ENCODE results near the gene DLG2.

The DLG2 gene

DNA sequence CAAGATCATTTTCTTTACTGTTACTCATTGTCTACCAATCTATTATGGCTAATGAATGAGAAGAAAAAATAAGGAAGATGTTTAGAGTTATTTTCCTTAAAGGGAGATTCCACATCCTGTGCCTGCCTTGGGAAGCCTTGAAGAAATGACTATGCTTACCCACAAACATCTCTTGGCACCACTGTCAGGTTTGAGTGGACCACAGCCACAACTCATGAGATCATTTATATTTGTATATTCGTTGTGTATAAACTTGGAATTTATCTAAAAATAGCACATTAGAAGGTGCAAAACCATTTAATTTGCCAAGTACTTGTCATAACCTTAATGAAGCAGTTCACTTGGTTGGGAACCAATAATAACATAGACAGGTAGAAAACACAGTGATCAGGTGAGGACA is 740.8 kb downstream of the DLG2 start:
- POLR2A ChIA-PET = no interaction called here
- DNase-seq (ENCODE audit: low read depth, low spot score) = no peak
- CTCF ChIA-PET = no interaction called here
- H3K4me3 ChIP-seq (ENCODE audit: low read depth, low read length) = no peak overlapping the region
- no peak for TF ChIP-seq CTCF (IDR thresholded peaks at IDR 0.05; ENCODE audit: insufficient read depth, low read length, missing control alignments)

DNA sequence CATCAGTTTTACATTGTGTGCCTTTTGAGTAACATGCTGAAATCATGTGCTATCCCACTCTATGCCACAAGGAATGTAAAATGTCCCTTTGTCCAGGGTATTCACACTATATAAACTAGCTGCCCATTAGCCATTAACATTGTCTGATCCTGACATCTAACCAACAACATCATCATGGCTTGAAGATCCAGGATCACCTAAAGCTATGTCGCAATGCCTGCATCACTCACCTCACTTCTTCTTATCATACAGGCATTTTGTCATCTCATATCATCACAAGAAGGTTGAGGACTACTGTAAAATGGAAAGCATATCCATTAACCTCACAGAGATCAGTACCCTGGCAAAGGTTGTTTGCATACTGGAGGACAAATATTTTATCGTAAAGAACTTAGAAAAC is 742.3 kb downstream of the DLG2 start:
- CTCF ChIA-PET = no interaction called here
- TF ChIP-seq CTCF (IDR thresholded peaks at IDR 0.05; ENCODE audit: insufficient read depth, low read length, missing control alignments) = no peak
- POLR2A ChIA-PET = no interaction called here

DNA sequence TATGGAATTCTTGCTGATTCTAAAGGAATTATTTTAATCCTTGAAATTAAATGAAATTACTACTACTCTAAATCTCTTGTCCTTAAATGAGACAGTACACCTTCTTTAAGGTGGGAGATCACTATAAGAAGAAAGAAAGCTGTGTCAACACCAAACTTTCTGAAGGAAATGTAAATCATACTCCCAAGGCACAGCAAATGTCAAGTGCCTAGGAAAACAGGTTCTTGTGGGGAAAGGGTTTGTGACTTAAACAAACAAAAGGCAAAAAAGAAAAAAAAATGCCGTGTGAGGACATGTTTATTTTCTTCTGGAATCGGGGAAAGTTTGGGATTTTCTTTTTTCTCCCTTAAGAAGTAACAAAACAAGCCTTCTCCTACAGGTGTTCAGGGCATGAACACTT is 745.1 kb downstream of the DLG2 start:
- ChIA-PET CTCF (no interaction called here), POLR2A (no interaction called here)
- H3K4me3 ChIP-seq (ENCODE audit: low read depth, low read length) = no peak overlapping the region
- no peak for DNase-seq (ENCODE audit: low read depth, low spot score)
- TF ChIP-seq CTCF (IDR thresholded peaks at IDR 0.05; ENCODE audit: insufficient read depth, low read length, missing control alignments) = no peak

More for the DNA sequence above, 742.3 kb downstream of the DLG2 start:
- no peak for DNase-seq (ENCODE audit: low read depth, low spot score)
- H3K4me3 ChIP-seq (ENCODE audit: low read depth, low read length) = no peak overlapping the region

DNA sequence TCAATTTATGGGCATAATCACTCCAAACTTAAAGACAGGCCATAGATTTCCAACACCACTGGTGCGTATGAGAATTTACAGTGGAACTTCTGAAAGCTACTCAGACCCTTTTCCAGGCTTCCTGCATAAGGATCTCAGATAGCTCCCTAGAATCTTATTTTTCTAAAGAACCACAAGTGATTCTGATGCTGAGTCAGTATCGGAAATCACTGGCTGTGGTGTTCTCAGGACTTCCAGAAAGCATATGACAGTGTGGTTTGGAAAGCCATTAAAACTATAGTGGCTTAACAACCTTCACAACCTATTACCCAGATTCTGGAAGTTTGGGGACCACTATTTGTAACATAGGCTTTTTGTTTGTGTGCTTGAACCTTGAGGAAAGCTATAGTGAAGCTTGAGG is 756.0 kb downstream of the DLG2 start:
- no peak overlapping the region for H3K4me3 ChIP-seq (ENCODE audit: low read depth, low read length)
- ChIA-PET CTCF (interaction anchor here (1.7 kb wide), 1 partner anchor 10 kb away, joined by 4 read pairs; no protein-coding TSS in a partner anchor), POLR2A (no interaction called here)
- no peak for TF ChIP-seq CTCF (IDR thresholded peaks at IDR 0.05; ENCODE audit: insufficient read depth, low read length, missing control alignments)
- no peak for DNase-seq (ENCODE audit: low read depth, low spot score)

GRCh38 chr11:84870486-84870885 is 756.7 kb downstream of the DLG2 start:
- DNase-seq (ENCODE audit: low read depth, low spot score) = no peak
- CTCF ChIA-PET = interaction anchor here (1.7 kb wide), 1 partner anchor 10 kb away, joined by 4 read pairs; no protein-coding TSS in a partner anchor
- TF ChIP-seq CTCF (IDR thresholded peaks at IDR 0.05; ENCODE audit: insufficient read depth, low read length, missing control alignments) = no peak
- H3K4me3 ChIP-seq (ENCODE audit: low read depth, low read length) = no peak overlapping the region
- POLR2A ChIA-PET = no interaction called here

DNA sequence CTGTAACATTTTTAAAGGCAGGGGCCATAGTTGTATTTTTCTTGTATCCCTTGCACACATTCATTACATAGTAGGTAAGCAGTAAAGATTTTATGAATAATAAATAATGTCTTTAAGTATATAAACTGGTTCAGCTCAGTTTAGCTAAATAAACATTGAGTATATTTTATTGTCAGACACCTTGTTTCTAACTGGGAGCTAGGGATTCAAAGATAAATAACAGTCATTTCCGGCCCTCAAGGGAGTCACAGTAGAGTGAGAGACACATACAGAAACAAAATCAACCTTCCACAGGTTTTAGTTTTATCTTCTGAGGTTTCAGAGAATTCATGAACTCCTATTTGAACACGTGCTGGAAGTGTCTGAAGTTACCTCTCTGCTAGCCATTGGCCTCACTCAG is 760.2 kb downstream of the DLG2 start:
- CTCF ChIA-PET = interaction anchor here (1.0 to 1.3 kb wide), 2 partner anchors 12 to 17 kb away, joined by 3 to 4 read pairs; no protein-coding TSS in a partner anchor
- no peak for TF ChIP-seq CTCF (IDR thresholded peaks at IDR 0.05; ENCODE audit: insufficient read depth, low read length, missing control alignments)
- DNase-seq (ENCODE audit: low read depth, low spot score) = no peak
- POLR2A ChIA-PET = no interaction called here
- no peak overlapping the region for H3K4me3 ChIP-seq (ENCODE audit: low read depth, low read length)
